Measurements from ENCODE around the gene SIPA1L3. TPM values are rescaled to one million over a fixed set of nuclear protein-coding genes. Genes with fewer than 3 reads are reported as not detected.

Gene SIPA1L3
- total RNA-seq, 1 experiment from 2014 or later = 125 TPM

- Mint-ChIP-seq H3K4me3 (ENCODE audit: unreplicated experiment) (no peak overlapping the region), H3K27me3 (ENCODE audit: insufficient read depth, unreplicated experiment) (no peaks in the 10 kb centered on the region), H3K4me1 (ENCODE audit: low read depth, unreplicated experiment) (no peaks in the 10 kb centered on the region), H3K9me3 (ENCODE audit: unreplicated experiment) (peaks cover 14% of the 10 kb centered on the region), H3K27ac (ENCODE audit: unreplicated experiment) (no peak overlapping the region), H3K36me3 (ENCODE audit: insufficient read depth, unreplicated experiment) (peaks cover 99% of the 10 kb centered on the region)
- POLR2A ChIA-PET = no interaction called here
- no peak for TF ChIP-seq CTCF (IDR thresholded peaks at IDR 0.05; ENCODE audit: insufficient read depth in 1 of 2, low read depth in 1 of 2, low read length in 1 of 2, severe bottlenecking in 1 of 2, unreplicated experiment in 1 of 2)
- Histone ChIP-seq H3K36me3 (ENCODE audit: control insufficient read depth, insufficient read depth, low read length) (peaks cover 12% of the 10 kb centered on the region), H3K4me1 (no peaks in the 10 kb centered on the region), H3K4me3 (ENCODE audit: low read depth, low read length) (no peak overlapping the region), H3K27me3 (replicated peaks; ENCODE audit: control insufficient read depth, insufficient read depth, low read length) (no peaks in the 10 kb centered on the region), H3K9me3 (peaks cover 6% of the 10 kb centered on the region; the same call in 1 of the 2 replicates)
- CTCF ChIA-PET = interaction anchor here (0.6 kb wide), 1 partner anchor 21 kb away, joined by 4 read pairs; no protein-coding TSS in a partner anchor
- no peak for DNase-seq
- BruUV-seq (replicated peaks) = no TSS peak
- intact Hi-C loops (cut with micrococcal nuclease; ENCODE audit: unreplicated experiment) = no loop called here
Measured at GRCh38 chr19:38101723-38102122, 194.7 kb downstream of the SIPA1L3 start.

- H3K27me3 ChIP-seq (replicated peaks; ENCODE audit: control insufficient read depth, insufficient read depth, low read length) = no peaks in the 10 kb centered on the region
- no peaks in the 10 kb centered on the region for H3K4me1 Mint-ChIP-seq (ENCODE audit: low read depth, unreplicated experiment)
- peaks cover 3% of the 10 kb centered on the region; the same call in 1 of the 2 replicates for H3K36me3 ChIP-seq (ENCODE audit: control insufficient read depth, insufficient read depth, low read length)
- TF ChIP-seq CTCF (IDR thresholded peaks at IDR 0.05; ENCODE audit: insufficient read depth in 1 of 2, low read depth in 1 of 2, low read length in 1 of 2, severe bottlenecking in 1 of 2, unreplicated experiment in 1 of 2) = no peak
- H3K4me1 ChIP-seq = no peaks in the 10 kb centered on the region
- intact Hi-C loops (cut with micrococcal nuclease; ENCODE audit: unreplicated experiment) = no loop called here
- peaks cover 99% of the 10 kb centered on the region for H3K36me3 Mint-ChIP-seq (ENCODE audit: insufficient read depth, unreplicated experiment)
- H3K27me3 Mint-ChIP-seq (ENCODE audit: insufficient read depth, unreplicated experiment) = no peaks in the 10 kb centered on the region
- BruUV-seq (replicated peaks) = no TSS peak
- ChIA-PET POLR2A (no interaction called here), CTCF (no interaction called here)
- no peaks in the 10 kb centered on the region for H3K9me3 ChIP-seq
- no peak overlapping the region for H3K4me3 ChIP-seq (ENCODE audit: low read depth, low read length)
- H3K27ac Mint-ChIP-seq (ENCODE audit: unreplicated experiment) = no peak overlapping the region
- H3K9me3 Mint-ChIP-seq (ENCODE audit: unreplicated experiment) = no peaks in the 10 kb centered on the region
- no peak overlapping the region for H3K4me3 Mint-ChIP-seq (ENCODE audit: unreplicated experiment)
- DNase-seq = no peak
Measured at GRCh38 chr19:38105574-38105973, 198.6 kb downstream of the SIPA1L3 start.

GRCh38 chr19:38107129-38107528 lies 200.1 kb downstream of the SIPA1L3 start:
- no peaks in the 10 kb centered on the region for H3K27me3 Mint-ChIP-seq (ENCODE audit: insufficient read depth, unreplicated experiment)

More at GRCh38 chr19:38107129-38107528, 200.1 kb downstream of the SIPA1L3 start:
- ChIA-PET CTCF (no interaction called here), POLR2A (no interaction called here)
- Histone ChIP-seq H3K27me3 (replicated peaks; ENCODE audit: control insufficient read depth, insufficient read depth, low read length) (no peaks in the 10 kb centered on the region), H3K4me1 (no peaks in the 10 kb centered on the region), H3K36me3 (ENCODE audit: control insufficient read depth, insufficient read depth, low read length) (peaks cover 9% of the 10 kb centered on the region), H3K4me3 (ENCODE audit: low read depth, low read length) (no peak overlapping the region), H3K9me3 (no peaks in the 10 kb centered on the region)
- Mint-ChIP-seq H3K9me3 (ENCODE audit: unreplicated experiment) (no peaks in the 10 kb centered on the region), H3K4me1 (ENCODE audit: low read depth, unreplicated experiment) (no peaks in the 10 kb centered on the region), H3K36me3 (ENCODE audit: insufficient read depth, unreplicated experiment) (peaks cover 99% of the 10 kb centered on the region), H3K27ac (ENCODE audit: unreplicated experiment) (no peak overlapping the region), H3K4me3 (ENCODE audit: unreplicated experiment) (no peak overlapping the region)
- TF ChIP-seq CTCF (IDR thresholded peaks at IDR 0.05; ENCODE audit: insufficient read depth in 1 of 2, low read depth in 1 of 2, low read length in 1 of 2, severe bottlenecking in 1 of 2, unreplicated experiment in 1 of 2) = no peak
- DNase-seq = no peak
- no TSS peak for BruUV-seq (replicated peaks)
- intact Hi-C loops (cut with micrococcal nuclease; ENCODE audit: unreplicated experiment) = no loop called here
